ENCODE data around the gene TNRC18.

DNA sequence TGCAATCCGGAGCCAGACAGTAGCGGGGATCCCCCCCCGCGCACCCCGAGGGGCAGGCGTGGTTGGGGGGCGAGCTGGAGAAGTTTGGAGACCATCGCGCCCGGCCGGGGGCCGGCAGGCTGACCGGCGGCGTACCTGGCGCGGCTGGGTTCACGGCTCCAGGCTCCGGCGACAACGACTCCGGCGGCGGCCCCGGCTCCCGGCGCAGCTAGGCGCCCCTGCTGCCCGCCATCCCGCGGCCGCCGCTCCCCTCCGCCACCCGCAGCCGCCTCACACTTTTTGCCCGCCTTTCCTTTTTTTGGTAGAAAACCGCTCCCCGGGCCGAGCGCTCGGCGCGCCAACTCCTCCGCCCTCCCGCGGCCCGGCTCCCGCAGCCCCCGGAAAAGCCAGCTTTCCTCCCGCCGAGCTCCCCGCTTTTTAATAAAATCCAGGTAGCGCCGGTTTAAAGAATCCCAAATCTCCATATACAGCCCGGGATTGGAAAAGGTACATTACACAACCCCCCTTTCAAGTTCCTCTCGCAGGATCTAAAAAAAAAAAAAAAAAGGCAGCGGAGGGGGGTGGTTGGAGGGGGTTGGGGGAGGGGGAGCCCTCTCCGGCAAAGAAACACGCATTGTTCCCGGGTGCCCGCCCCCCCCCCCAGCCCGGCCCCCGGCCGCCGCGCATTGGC lies at the start of gene TNRC18:
- peak; percentile 64 for TF ChIP-seq CEBPB (IDR thresholded peaks at IDR 0.05)
- TF ChIP-seq, protein P1, sequence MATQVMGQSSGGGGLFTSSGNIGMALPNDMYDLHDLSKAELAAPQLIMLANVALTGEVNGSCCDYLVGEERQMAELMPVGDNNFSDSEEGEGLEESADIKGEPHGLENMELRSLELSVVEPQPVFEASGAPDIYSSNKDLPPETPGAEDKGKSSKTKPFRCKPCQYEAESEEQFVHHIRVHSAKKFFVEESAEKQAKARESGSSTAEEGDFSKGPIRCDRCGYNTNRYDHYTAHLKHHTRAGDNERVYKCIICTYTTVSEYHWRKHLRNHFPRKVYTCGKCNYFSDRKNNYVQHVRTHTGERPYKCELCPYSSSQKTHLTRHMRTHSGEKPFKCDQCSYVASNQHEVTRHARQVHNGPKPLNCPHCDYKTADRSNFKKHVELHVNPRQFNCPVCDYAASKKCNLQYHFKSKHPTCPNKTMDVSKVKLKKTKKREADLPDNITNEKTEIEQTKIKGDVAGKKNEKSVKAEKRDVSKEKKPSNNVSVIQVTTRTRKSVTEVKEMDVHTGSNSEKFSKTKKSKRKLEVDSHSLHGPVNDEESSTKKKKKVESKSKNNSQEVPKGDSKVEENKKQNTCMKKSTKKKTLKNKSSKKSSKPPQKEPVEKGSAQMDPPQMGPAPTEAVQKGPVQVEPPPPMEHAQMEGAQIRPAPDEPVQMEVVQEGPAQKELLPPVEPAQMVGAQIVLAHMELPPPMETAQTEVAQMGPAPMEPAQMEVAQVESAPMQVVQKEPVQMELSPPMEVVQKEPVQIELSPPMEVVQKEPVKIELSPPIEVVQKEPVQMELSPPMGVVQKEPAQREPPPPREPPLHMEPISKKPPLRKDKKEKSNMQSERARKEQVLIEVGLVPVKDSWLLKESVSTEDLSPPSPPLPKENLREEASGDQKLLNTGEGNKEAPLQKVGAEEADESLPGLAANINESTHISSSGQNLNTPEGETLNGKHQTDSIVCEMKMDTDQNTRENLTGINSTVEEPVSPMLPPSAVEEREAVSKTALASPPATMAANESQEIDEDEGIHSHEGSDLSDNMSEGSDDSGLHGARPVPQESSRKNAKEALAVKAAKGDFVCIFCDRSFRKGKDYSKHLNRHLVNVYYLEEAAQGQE (IDR thresholded peaks at IDR 0.05; ENCODE audit: low read depth), result no peak

Data from Ishikawa (cell line).